NCI-H446 treated with DMSO at 0.1 percent for 48 hours (cell line): ENCODE data around the gene DMTF1.

Experiments used
- DNase-seq: peaks from one replicate; lab custom pipeline; 2025; lab: John Stamatoyannopoulos, UW

Gene DMTF1

GRCh38 chr7:87146740-87147386 is 5.4 kb upstream of the DMTF1 start:
- DNase-seq = peak; percentile 25

GRCh38 chr7:87147500-87147899 is 4.8 kb upstream of the DMTF1 start:
- no peak for DNase-seq

GRCh38 chr7:87148332-87148955 is 3.8 kb upstream of the DMTF1 start:
- DNase-seq = peak; percentile 31

GRCh38 chr7:87151002-87151728 is 1.1 kb upstream of the DMTF1 start:
- DNase-seq = no peak

- no peak for DNase-seq
Measured at GRCh38 chr7:87151729-87152111, 533 bp upstream of the DMTF1 start.

GRCh38 chr7:87152897-87153641 is 816 bp downstream of the DMTF1 start:
- no peak for DNase-seq

GRCh38 chr7:87154166-87154565 is 1.9 kb downstream of the DMTF1 start:
- DNase-seq = no peak

- DNase-seq = no peak
Measured at GRCh38 chr7:87154569-87154968, 2.3 kb downstream of the DMTF1 start.

GRCh38 chr7:87155788-87156187 is 3.5 kb downstream of the DMTF1 start:
- DNase-seq = no peak

GRCh38 chr7:87156709-87157108 is 4.5 kb downstream of the DMTF1 start:
- DNase-seq = no peak

- DNase-seq = no peak
Measured at GRCh38 chr7:87159538-87159937, 7.3 kb downstream of the DMTF1 start.

GRCh38 chr7:87164433-87164832 is 12.2 kb downstream of the DMTF1 start:
- no peak for DNase-seq

- no peak for DNase-seq
Measured at GRCh38 chr7:87170828-87171227, 18.6 kb downstream of the DMTF1 start.

GRCh38 chr7:87171282-87171934 is 19.2 kb downstream of the DMTF1 start:
- no peak for DNase-seq

GRCh38 chr7:87173471-87173870 is 21.2 kb downstream of the DMTF1 start:
- no peak for DNase-seq

- DNase-seq = no peak
Measured at GRCh38 chr7:87178320-87178719, 26.1 kb downstream of the DMTF1 start.

GRCh38 chr7:87179180-87179579 is 26.9 kb downstream of the DMTF1 start:
- no peak for DNase-seq

- DNase-seq = no peak
Measured at GRCh38 chr7:87187120-87187519, 34.9 kb downstream of the DMTF1 start.

GRCh38 chr7:87188930-87189329 is 36.7 kb downstream of the DMTF1 start:
- no peak for DNase-seq

- DNase-seq = no peak
Measured at GRCh38 chr7:87190783-87191182, 38.5 kb downstream of the DMTF1 start.

GRCh38 chr7:87192784-87193487 is 40.7 kb downstream of the DMTF1 start:
- no peak for DNase-seq
